Measurements from ENCODE around the gene RTKN. TPM values are rescaled to one million over a fixed set of nuclear protein-coding genes. Genes with fewer than 3 reads are reported as not detected.

RTKN gene
- total and polyA plus RNA-seq, 10 of the 15 experiments (the other 5 are each of a cell fraction or from before 2014, with no cell fraction given) = 0.50 to 12.3 (median 5.4) TPM

DNA sequence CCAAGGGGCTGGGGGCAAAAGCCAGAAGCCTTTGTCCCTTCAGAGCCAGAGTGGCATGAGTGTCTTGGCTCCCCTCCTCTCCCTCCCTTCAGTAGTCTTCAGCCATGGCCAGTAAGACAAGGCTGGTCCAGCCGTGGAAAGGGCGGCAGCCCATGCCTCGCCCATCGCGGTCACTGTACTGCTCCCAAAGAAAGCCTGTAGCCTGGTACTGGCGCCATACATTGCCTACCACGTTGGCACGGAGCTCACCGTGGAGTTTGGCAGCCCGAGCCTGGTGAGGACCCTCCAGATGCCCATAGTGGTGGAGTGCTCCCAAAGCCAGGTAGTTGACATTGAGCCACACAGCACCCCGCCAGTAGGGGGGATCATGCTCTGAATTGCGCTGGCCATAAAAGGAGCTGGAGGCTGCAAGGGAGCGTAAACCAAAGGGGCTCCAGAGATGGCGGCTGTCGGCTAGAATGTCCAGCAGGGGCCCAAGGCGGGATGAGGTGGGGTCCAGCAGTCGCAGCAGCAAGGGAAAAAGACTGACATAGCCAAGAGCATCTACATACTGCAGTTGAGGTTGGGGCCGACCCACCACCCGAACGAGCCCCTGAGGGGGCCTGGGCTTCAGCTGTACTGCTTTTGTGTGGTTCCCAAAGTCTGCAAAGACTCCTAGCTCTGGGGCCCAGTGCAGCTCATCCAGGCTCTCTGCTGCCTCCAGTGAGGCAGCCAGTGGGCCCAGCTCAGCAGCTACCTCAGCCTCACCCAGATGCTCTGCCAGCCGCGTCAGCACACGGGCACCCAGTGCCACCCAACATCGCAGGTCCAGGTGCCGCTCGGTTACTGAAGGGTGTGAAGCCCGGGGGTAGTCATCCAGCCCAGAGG, 19.7 kb upstream of the RTKN start:
- Histone ChIP-seq H3K4me3 (no peak overlapping the region), H3K4me2 (ENCODE audit: control insufficient read depth, insufficient read depth) (no peak overlapping the region), H2AFZ (ENCODE audit: control insufficient read depth, low read depth, low read length) (no peak overlapping the region), H3K27ac (ENCODE audit: control insufficient read depth, insufficient read depth) (no peak overlapping the region), H3K27me3 (replicated peaks in 1 of 2; ENCODE audit: control insufficient read depth in 2 of 2, insufficient read depth in 2 of 2, low read length in 1 of 2) (no peaks in the 10 kb centered on the region), H3K36me3 (ENCODE audit: control insufficient read depth in 2 of 2, insufficient read depth in 2 of 2, low read length in 1 of 2) (peaks cover 2 to 4% of the 10 kb centered on the region in 2 experiments; a peak in 3 of 4 replicates), H3K9me3 (replicated peaks; ENCODE audit: control insufficient read depth, insufficient read depth, low read length) (no peaks in the 10 kb centered on the region), H3K4me1 (ENCODE audit: control insufficient read depth, insufficient read depth, low read length) (peaks cover 9% of the 10 kb centered on the region), H4K20me1 (ENCODE audit: control insufficient read depth, insufficient read depth) (no peaks in the 10 kb centered on the region), H3K9ac (ENCODE audit: control insufficient read depth, insufficient read depth, low read length) (no peak overlapping the region), H3K79me2 (ENCODE audit: control insufficient read depth, insufficient read depth, low read length) (peaks cover 31% of the 10 kb centered on the region)
- no peak for FAIRE-seq
- no peak for ATAC-seq
- SMC1A ChIA-PET (ENCODE audit: uncharacterized antibody, unreplicated experiment) = interaction anchor here (0.6 kb wide), 1 partner anchor 71 kb away, joined by 3 read pairs; no protein-coding TSS in a partner anchor
- CTCF ChIA-PET = interaction anchor here (0.6 to 1.6 kb wide), 2 partner anchors 20 to 127 kb away, joined by 3 to 5 read pairs; no protein-coding TSS in a partner anchor
- no TSS peak for BruUV-seq (replicated peaks)
- in situ Hi-C loops (cut with MboI) = no loop called here
- intact Hi-C loops (cut with micrococcal nuclease; ENCODE audit: unreplicated experiment) = no loop called here
- POLR2A ChIA-PET = no interaction called here
- DNase-seq (ENCODE audit: low read depth, low spot score) = no peak
- TF ChIP-seq, protein P1, sequence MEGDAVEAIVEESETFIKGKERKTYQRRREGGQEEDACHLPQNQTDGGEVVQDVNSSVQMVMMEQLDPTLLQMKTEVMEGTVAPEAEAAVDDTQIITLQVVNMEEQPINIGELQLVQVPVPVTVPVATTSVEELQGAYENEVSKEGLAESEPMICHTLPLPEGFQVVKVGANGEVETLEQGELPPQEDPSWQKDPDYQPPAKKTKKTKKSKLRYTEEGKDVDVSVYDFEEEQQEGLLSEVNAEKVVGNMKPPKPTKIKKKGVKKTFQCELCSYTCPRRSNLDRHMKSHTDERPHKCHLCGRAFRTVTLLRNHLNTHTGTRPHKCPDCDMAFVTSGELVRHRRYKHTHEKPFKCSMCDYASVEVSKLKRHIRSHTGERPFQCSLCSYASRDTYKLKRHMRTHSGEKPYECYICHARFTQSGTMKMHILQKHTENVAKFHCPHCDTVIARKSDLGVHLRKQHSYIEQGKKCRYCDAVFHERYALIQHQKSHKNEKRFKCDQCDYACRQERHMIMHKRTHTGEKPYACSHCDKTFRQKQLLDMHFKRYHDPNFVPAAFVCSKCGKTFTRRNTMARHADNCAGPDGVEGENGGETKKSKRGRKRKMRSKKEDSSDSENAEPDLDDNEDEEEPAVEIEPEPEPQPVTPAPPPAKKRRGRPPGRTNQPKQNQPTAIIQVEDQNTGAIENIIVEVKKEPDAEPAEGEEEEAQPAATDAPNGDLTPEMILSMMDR (IDR thresholded peaks at IDR 0.05 in 2 of 3, conservative IDR thresholded peaks at IDR 0.05 in 1 of 3; ENCODE audit: control insufficient read depth in 2 of 3, extremely low read depth in 1 of 3, insufficient read depth in 1 of 3, low read depth in 3 of 3, low read length in 3 of 3) = peak; percentile 2 to 38 (median 30); a peak in 1 of 6 replicates
- TF ChIP-seq SRF (IDR thresholded peaks at IDR 0.05; ENCODE audit: low read depth in 2 of 2, low read length in 2 of 2) = 0 out of 4 replicates have a peak, but pooled peaks of 1 of the 2 experiments have one; percentile 16
- TF ChIP-seq POLR2AphosphoS5 (IDR thresholded peaks at IDR 0.05; ENCODE audit: low read length) = 0 out of 2 replicates have a peak, but pooled peaks have one; percentile 12
- no peak for TF ChIP-seq ZZZ3 (IDR thresholded peaks at IDR 0.05; ENCODE audit: control insufficient read depth, insufficient read length, low read depth)
- TF ChIP-seq, protein P2, sequence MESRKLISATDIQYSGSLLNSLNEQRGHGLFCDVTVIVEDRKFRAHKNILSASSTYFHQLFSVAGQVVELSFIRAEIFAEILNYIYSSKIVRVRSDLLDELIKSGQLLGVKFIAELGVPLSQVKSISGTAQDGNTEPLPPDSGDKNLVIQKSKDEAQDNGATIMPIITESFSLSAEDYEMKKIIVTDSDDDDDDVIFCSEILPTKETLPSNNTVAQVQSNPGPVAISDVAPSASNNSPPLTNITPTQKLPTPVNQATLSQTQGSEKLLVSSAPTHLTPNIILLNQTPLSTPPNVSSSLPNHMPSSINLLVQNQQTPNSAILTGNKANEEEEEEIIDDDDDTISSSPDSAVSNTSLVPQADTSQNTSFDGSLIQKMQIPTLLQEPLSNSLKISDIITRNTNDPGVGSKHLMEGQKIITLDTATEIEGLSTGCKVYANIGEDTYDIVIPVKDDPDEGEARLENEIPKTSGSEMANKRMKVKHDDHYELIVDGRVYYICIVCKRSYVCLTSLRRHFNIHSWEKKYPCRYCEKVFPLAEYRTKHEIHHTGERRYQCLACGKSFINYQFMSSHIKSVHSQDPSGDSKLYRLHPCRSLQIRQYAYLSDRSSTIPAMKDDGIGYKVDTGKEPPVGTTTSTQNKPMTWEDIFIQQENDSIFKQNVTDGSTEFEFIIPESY (IDR thresholded peaks at IDR 0.05) = 0 out of 2 replicates have a peak, but pooled peaks have one; percentile 15
- RAD21 ChIA-PET (ENCODE audit: unreplicated experiment) = no interaction called here
- 92% methylated on average over 27 of the region's 27 CpGs for WGBS (ENCODE audit: insufficient coverage, insufficient replicate concordance, low lambda C conversion rate, missing lambda C conversion rate)
